Neural cell (in vitro differentiated cells): ENCODE data around the gene RSAD1.

Experiments
- EP300 ChIP-seq: fragments of 450-650 bp; conservative IDR thresholded peaks from 2 replicates; pipeline ENCODE4 v1.6.1; 2014; ENCODE audit warnings: antibody characterized with exemption, mild to moderate bottlenecking, moderate library complexity; ENCODE audit not compliant: poor library complexity, severe bottlenecking
- EZH2 ChIP-seq: fragments of 200-600, 300-800 bp; shearing (Covaris generic), sonication (generic); IDR thresholded peaks from 2 replicates; pipeline ENCODE4 v1.6.1; 2014; ENCODE audit warnings: antibody characterized with exemption, low read length, borderline replicate concordance, mild to moderate bottlenecking; ENCODE audit not compliant: insufficient read depth, poor library complexity, severe bottlenecking
- MXI1 ChIP-seq: fragments of 450-650 bp; conservative IDR thresholded peaks from 2 replicates; pipeline ENCODE4 v1.6.1; 2014; ENCODE audit warnings: antibody characterized with exemption, mild to moderate bottlenecking; ENCODE audit not compliant: poor library complexity, severe bottlenecking
- POLR2AphosphoS5 ChIP-seq: IDR thresholded peaks from 2 replicates; pipeline ENCODE4 v1.6.1; 2012
- TAF1 ChIP-seq: IDR thresholded peaks from 2 replicates; pipeline ENCODE4 v1.6.1; 2012; ENCODE audit warnings: low read depth
- TF ChIP-seq, protein P1 (sequence below): fragments of 450-650 bp; IDR thresholded peaks from 2 replicates; pipeline ENCODE4 v1.5.1; 2014; ENCODE audit warnings: antibody characterized with exemption, mild to moderate bottlenecking, moderate library complexity; ENCODE audit not compliant: poor library complexity, severe bottlenecking

- TF ChIP-seq TAF1 (no peak), EP300 (no peak), POLR2AphosphoS5 (no peak), EZH2 (no peak), MXI1 (no peak)
- TF ChIP-seq, protein P1, sequence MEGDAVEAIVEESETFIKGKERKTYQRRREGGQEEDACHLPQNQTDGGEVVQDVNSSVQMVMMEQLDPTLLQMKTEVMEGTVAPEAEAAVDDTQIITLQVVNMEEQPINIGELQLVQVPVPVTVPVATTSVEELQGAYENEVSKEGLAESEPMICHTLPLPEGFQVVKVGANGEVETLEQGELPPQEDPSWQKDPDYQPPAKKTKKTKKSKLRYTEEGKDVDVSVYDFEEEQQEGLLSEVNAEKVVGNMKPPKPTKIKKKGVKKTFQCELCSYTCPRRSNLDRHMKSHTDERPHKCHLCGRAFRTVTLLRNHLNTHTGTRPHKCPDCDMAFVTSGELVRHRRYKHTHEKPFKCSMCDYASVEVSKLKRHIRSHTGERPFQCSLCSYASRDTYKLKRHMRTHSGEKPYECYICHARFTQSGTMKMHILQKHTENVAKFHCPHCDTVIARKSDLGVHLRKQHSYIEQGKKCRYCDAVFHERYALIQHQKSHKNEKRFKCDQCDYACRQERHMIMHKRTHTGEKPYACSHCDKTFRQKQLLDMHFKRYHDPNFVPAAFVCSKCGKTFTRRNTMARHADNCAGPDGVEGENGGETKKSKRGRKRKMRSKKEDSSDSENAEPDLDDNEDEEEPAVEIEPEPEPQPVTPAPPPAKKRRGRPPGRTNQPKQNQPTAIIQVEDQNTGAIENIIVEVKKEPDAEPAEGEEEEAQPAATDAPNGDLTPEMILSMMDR = no peak
Observed at GRCh38 chr17:50527949-50528474, 49.4 kb downstream of the RSAD1 start.
